Activated CD4-positive, alpha-beta T cell treated with anti-CD3 and anti-CD28 coated beads for 36 hours (primary cell): Measurements from ENCODE around the gene PRR5L. TPM values are rescaled to one million over a fixed set of nuclear protein-coding genes. Genes with fewer than 3 reads are reported as not detected.

Experiments used
- ATAC-seq: fragments of 200-7000 bp; cut with Tn5 transposase; one replicate; pipeline ENCODE4 v1.10.0; 2021; ENCODE audit warnings: mild to moderate bottlenecking, moderate library complexity
- CTCF ChIA-PET: fragments of 350-600 bp; sonication (Branson Sonifier 250); formaldehyde crosslinking; loops from one replicate; lab custom pipeline; 2021; ENCODE audit warnings: antibody characterized with exemption; lab: Charles Lee
- POLR2A ChIA-PET: fragments of 350-600 bp; sonication (Branson Sonifier 250); formaldehyde crosslinking; loops from one replicate; lab custom pipeline; 2021; ENCODE audit warnings: antibody characterized with exemption, inconsistent platforms; lab: Charles Lee
- DNase-seq: peaks from one replicate; pipeline ENCODE4 v3.0.0-alpha.2; 2020
- H3K27ac Mint-ChIP-seq: one replicate; pipeline ENCODE4 v1.8.0; 2021; ENCODE audit warnings: mixed read lengths
- H3K27me3 Mint-ChIP-seq: one replicate; pipeline ENCODE4 v1.8.0; 2021; ENCODE audit warnings: mixed read lengths
- H3K36me3 Mint-ChIP-seq: one replicate; pipeline ENCODE4 v1.8.0; 2021; ENCODE audit warnings: low read depth, mixed read lengths
- H3K4me1 Mint-ChIP-seq: one replicate; pipeline ENCODE4 v1.8.0; 2021; ENCODE audit warnings: mixed read lengths
- H3K4me3 Mint-ChIP-seq: one replicate; pipeline ENCODE4 v1.8.0; 2021; ENCODE audit warnings: mild to moderate bottlenecking, moderate library complexity, mixed read lengths
- H3K9me3 Mint-ChIP-seq: one replicate; pipeline ENCODE4 v1.8.0; 2021; ENCODE audit warnings: low read depth, mixed read lengths
- intact Hi-C, 2 experiments: fragments of 100-400 bp; cut with DNase I in 1 of 2; cut with micrococcal nuclease in 1 of 2; formaldehyde crosslinking; loops; one replicate each; pipeline versions ENCODE4 v1.14.2 to v1.15.1; 2022 to 2024; cut with DNase I, micrococcal nuclease
- total RNA-seq, 2 experiments: library from RNA; stranded (reverse); gene quantifications; one replicate each; pipeline ENCODE4 v1.2.3, GENCODE V29; 2021

The PRR5L gene
- total RNA-seq, 2 experiments from 2014 or later: 23.2 to 28.6 TPM

- ATAC-seq: no peak
- POLR2A ChIA-PET: interaction anchor here (0.6 to 1.0 kb wide), 2 partner anchors 69 to 210 kb away, joined by 3 read pairs; no protein-coding TSS in a partner anchor
Observed at GRCh38 chr11:36493332-36493731, 197.2 kb downstream of the PRR5L start.

DNA sequence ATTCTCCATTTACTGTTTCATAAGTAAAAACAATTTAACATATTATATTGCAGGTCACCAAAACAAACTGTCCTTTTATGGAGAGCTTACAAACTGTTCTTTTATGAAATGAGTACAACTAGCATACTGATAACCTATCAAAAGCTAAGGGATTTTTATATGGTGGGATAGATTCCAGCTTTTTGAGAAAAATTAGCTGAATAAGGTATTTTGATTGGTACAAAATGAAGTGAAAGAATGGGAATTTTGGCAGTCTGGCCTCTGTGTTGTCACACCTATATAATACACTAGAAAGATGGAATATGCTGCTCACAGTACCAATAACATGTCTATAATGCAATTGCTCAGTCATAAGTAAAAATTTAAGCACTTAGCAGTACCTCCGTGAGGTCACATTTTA, 202.6 kb downstream of the PRR5L start:
- H3K9me3 Mint-ChIP-seq: no peaks in the 10 kb centered on the region
- no peak overlapping the region for H3K27ac Mint-ChIP-seq
- H3K36me3 Mint-ChIP-seq: peaks cover 31% of the 10 kb centered on the region
- no peak for DNase-seq
- no peak for ATAC-seq
- ChIA-PET CTCF (interaction anchor here (0.5 to 4.2 kb wide), 6 partner anchors 11 to 233 kb away, joined by 3 to 26 read pairs (median 4); partner anchors contain the start of gene TRAF6), POLR2A (no interaction called here)
- no peaks in the 10 kb centered on the region for H3K27me3 Mint-ChIP-seq
- no peak overlapping the region for H3K4me3 Mint-ChIP-seq
- peaks cover 23% of the 10 kb centered on the region for H3K4me1 Mint-ChIP-seq
- intact Hi-C loops: no loop called here

More at GRCh38 chr11:36493332-36493731, 197.2 kb downstream of the PRR5L start:
- intact Hi-C loops: loop anchor here (1.0 to 5.0 kb wide), 5 partner anchors 12 to 876 kb away; partner anchors contain the start of gene FJX1 (in 1 of the 2)
- H3K4me3 Mint-ChIP-seq: no peak overlapping the region
- H3K27ac Mint-ChIP-seq: no peak overlapping the region
- no peaks in the 10 kb centered on the region for H3K9me3 Mint-ChIP-seq
- CTCF ChIA-PET: interaction anchor here (0.6 to 6.1 kb wide), 58 partner anchors 9 to 877 kb away, joined by 3 to 144 read pairs (median 4); partner anchors contain the start of genes COMMD9, PRR5L and TRAF6
- DNase-seq: no peak
- H3K4me1 Mint-ChIP-seq: peaks cover 18% of the 10 kb centered on the region
- no peaks in the 10 kb centered on the region for H3K27me3 Mint-ChIP-seq
- H3K36me3 Mint-ChIP-seq: peaks cover 44% of the 10 kb centered on the region

DNA sequence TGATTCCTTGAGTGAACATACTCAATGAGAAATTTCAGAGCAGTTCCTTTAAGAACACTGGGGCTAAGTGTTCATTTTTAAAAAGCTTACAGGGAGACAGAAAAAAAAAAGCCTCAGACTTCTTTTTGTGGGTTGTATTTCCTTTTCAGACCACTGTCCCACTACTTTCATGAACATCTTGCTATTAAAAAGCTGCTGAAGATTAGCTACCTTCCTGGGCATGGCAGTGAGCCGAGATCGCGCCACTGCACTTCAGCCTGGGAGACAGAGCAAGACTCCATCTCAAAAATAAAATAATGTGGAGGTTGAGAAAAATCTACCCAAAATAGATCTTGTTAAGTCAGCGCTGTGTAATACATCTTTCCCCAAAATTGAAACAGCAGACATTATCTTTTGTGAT, 203.2 kb downstream of the PRR5L start:
- DNase-seq: no peak
- POLR2A ChIA-PET: no interaction called here
- H3K9me3 Mint-ChIP-seq: no peaks in the 10 kb centered on the region
- ATAC-seq: no peak
- CTCF ChIA-PET: interaction anchor here (0.5 to 4.2 kb wide), 6 partner anchors 10 to 234 kb away, joined by 3 to 26 read pairs (median 4); partner anchors contain the start of gene TRAF6
- intact Hi-C loops: no loop called here
- H3K4me1 Mint-ChIP-seq: peaks cover 23% of the 10 kb centered on the region
- H3K27me3 Mint-ChIP-seq: no peaks in the 10 kb centered on the region
- H3K36me3 Mint-ChIP-seq: peaks cover 31% of the 10 kb centered on the region
- no peak overlapping the region for H3K4me3 Mint-ChIP-seq
- peak overlapping the region; percentile 22 for H3K27ac Mint-ChIP-seq

DNA sequence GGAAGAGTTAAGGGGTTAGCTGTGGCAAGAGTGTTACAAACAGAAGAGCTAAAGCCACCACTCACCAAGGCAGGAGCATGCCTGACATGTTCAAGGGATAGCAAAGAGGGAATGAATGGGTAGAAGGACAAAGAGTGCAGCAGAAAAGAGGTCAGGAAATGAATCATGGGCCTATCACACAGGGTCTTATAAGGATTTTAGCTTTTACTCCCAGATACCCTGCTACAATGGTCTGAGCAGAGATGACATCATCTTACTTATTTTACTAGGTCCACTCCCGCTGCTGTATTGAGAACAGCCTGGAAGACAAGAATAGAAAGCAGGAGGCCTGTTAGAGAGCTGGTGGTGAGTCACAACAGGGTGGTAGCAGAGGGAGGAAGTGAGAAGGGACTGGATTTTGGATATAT, 204.2 kb downstream of the PRR5L start:
- CTCF ChIA-PET: interaction anchor here (2.3 to 4.4 kb wide), 3 partner anchors 8 to 208 kb away, joined by 8 to 47 read pairs (median 26); partner anchors contain the start of gene TRAF6
- H3K36me3 Mint-ChIP-seq: peaks cover 32% of the 10 kb centered on the region
- H3K9me3 Mint-ChIP-seq: no peaks in the 10 kb centered on the region
- H3K27me3 Mint-ChIP-seq: no peaks in the 10 kb centered on the region
- intact Hi-C loops: loop anchor here in 1 of 2 experiments (10.0 kb wide), 1 partner anchor 346 kb away; no protein-coding TSS in a partner anchor
- H3K27ac Mint-ChIP-seq: peak overlapping the region; percentile 32
- DNase-seq (no peak), ATAC-seq (peak; percentile 79)
- H3K4me3 Mint-ChIP-seq: no peak overlapping the region
- H3K4me1 Mint-ChIP-seq: peaks cover 30% of the 10 kb centered on the region
- POLR2A ChIA-PET: no interaction called here

DNA sequence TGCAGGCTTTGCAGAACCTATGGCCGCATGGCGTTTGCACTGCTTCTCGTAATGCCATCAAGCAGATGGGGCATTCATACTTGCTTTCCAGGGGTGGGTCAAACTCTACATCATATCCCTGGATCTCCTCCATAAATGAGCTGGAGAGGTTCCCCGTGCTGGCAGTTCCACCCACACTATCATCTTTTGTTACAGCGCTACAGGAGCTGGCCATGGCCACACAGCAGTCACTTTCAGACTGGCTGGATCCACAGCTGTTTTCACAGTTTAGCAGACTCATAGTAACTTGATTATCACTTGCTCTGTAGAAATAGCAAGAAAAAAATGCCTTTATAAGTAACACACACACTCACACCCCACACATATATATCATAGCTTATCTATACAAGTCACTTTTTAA, 205.1 kb downstream of the PRR5L start:
- DNase-seq (no peak), ATAC-seq (no peak)
- Mint-ChIP-seq H3K27ac (peak overlapping the region; percentile 14), H3K4me3 (no peak overlapping the region), H3K36me3 (peaks cover 36% of the 10 kb centered on the region), H3K27me3 (no peaks in the 10 kb centered on the region), H3K9me3 (no peaks in the 10 kb centered on the region), H3K4me1 (peaks cover 39% of the 10 kb centered on the region)
- intact Hi-C loops: loop anchor here in 1 of 2 experiments (10.0 kb wide), 1 partner anchor 346 kb away; no protein-coding TSS in a partner anchor
- POLR2A ChIA-PET: no interaction called here
- CTCF ChIA-PET: interaction anchor here (0.6 to 4.4 kb wide), 10 partner anchors 8 to 247 kb away, joined by 3 to 47 read pairs (median 4); partner anchors contain the start of gene TRAF6

DNA sequence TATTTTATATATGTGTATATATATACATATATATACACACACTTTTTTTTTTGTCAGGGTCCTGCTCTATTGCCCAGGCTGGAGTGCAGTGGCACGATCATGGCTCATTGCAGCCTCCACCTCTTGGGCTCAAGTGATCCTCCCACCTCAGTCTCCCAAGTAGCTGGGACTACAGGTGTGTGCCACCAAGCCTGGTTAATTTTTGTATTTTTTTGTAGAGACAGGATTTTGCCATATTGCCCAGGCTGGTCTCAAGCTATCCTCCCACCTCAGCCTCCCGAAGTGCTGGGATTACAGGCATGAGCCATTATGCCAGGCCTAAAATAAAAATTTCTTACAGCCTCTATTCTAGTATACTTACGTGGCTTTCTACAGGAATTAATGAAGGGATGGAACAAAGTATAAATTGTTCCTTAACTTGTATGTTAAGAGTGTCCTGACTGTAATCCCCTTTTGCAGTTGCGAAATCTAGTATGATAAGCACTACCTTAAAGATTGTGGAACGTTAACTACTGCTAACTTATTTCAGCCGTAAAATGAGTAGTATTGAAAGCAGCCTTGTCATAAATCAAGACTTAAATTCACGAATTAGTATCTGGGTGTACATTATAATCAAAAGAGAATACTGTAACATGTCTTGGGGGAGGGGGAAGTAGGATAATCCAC, 211.9 kb downstream of the PRR5L start:
- Mint-ChIP-seq H3K27me3 (no peaks in the 10 kb centered on the region), H3K9me3 (no peaks in the 10 kb centered on the region), H3K36me3 (peaks cover 6% of the 10 kb centered on the region), H3K4me1 (peaks cover 37% of the 10 kb centered on the region), H3K27ac (peak overlapping the region; percentile 88), H3K4me3 (peak overlapping the region; percentile 95)
- intact Hi-C loops: loop anchor here (2.0 to 10.0 kb wide), 3 partner anchors 353 to 1591 kb away; partner anchors contain the start of genes APIP (in 1 of the 2), PDHX (in 1 of the 2) and TRIM44 (in 1 of the 2)
- ATAC-seq: no peak
- POLR2A ChIA-PET: interaction anchor here (0.9 kb wide), 1 partner anchor 131 kb away, joined by 4 read pairs; no protein-coding TSS in a partner anchor
- CTCF ChIA-PET: interaction anchor here (0.6 to 2.9 kb wide), 8 partner anchors 9 to 239 kb away, joined by 3 to 26 read pairs (median 4); no protein-coding TSS in a partner anchor
- no peak for DNase-seq

GRCh38 chr11:36508743-36509142, 212.7 kb downstream of the PRR5L start:
- no peak for DNase-seq
- intact Hi-C loops: loop anchor here (2.0 to 10.0 kb wide), 3 partner anchors 354 to 1591 kb away; partner anchors contain the start of genes APIP (in 1 of the 2), PDHX (in 1 of the 2) and TRIM44 (in 1 of the 2)
- H3K27ac Mint-ChIP-seq: peak overlapping the region; percentile 88
- no peak for ATAC-seq
- H3K4me1 Mint-ChIP-seq: peaks cover 37% of the 10 kb centered on the region
- peak overlapping the region; percentile 95 for H3K4me3 Mint-ChIP-seq
- H3K36me3 Mint-ChIP-seq: peaks cover 6% of the 10 kb centered on the region
- H3K27me3 Mint-ChIP-seq: peaks cover 2% of the 10 kb centered on the region
- CTCF ChIA-PET: interaction anchor here (0.6 to 2.9 kb wide), 13 partner anchors 10 to 502 kb away, joined by 3 to 26 read pairs (median 4); no protein-coding TSS in a partner anchor
- POLR2A ChIA-PET: interaction anchor here (0.9 kb wide), 1 partner anchor 132 kb away, joined by 4 read pairs; no protein-coding TSS in a partner anchor
- H3K9me3 Mint-ChIP-seq: no peaks in the 10 kb centered on the region

DNA sequence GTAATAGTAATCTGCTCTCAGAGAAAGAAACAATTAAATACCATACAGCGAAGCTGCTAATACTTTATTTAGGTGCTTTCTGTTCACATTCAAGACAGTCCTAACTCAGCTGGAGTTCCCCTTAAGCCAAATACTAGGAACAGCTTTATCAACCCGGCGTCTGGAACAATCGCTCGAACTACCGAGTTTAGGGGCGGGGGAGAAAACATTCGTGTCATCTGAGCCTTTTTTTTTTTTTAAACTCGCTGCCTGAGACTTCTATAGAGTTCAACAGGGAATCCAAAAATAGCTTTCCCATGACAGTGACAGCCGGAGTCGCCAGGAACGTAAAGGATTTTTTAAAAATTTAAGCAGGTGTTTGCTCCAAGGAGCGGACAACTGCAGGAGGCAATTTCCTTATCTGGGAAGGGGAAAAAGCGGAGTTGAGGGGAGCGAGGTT, 213.1 kb downstream of the PRR5L start:
- Mint-ChIP-seq H3K27me3 (peaks cover 3% of the 10 kb centered on the region), H3K9me3 (peaks cover 1% of the 10 kb centered on the region), H3K4me1 (peaks cover 37% of the 10 kb centered on the region), H3K27ac (peak overlapping the region; percentile 88), H3K4me3 (peak overlapping the region; percentile 95), H3K36me3 (peaks cover 6% of the 10 kb centered on the region)
- intact Hi-C loops: loop anchor here (2.0 to 10.0 kb wide), 3 partner anchors 354 to 1592 kb away; partner anchors contain the start of genes APIP (in 1 of the 2), PDHX (in 1 of the 2) and TRIM44 (in 1 of the 2)
- ChIA-PET POLR2A (interaction anchor here (0.9 kb wide), 1 partner anchor 132 kb away, joined by 4 read pairs; no protein-coding TSS in a partner anchor), CTCF (interaction anchor here (0.6 to 2.9 kb wide), 9 partner anchors 10 to 502 kb away, joined by 3 to 26 read pairs (median 4); no protein-coding TSS in a partner anchor)
- ATAC-seq (peak; percentile 30), DNase-seq (peak; percentile 44)

DNA sequence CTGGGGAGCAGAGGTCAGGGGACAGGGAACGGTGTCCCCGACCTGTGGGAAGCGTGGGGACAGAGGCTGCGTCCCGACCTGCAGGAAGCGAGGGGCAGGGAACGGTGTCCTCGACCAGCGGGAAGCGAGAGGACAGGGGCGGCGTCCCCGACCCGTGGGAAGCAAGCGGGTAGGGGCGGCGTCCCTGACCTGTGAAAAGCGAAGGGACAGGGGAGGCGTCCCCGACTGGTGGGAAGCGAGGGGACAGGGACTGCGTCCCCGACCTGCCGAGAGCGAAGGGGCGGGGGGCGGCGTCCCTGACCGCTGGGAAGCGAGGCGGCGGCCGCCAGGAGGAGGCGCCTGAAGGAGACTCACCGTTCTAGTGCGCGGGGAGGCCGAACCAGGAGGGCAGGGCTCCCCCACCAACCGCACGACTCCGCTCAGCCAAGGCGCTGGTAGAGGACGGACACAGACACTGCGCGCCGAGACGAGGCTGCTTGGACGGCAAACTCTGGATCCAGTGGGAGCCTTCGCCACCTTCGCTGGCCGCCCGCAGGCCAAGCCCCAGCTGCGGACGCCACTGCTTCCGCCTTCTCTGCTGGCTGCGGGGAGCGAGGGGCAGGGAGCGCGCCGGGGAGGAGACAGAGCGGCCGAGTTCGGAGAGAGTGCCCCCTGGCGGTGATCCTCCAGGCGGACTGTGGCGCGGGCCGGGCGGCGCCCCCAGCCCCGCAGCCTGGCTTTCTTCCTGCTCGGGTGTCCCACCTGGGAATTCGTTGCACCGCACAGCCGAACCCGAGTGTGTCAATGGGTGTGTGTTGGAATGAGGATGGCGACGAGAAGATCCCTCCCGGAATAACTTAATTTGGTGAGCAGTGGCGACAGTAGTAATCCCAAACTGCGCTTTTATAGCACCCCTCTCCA, 213.9 kb downstream of the PRR5L start, which contains the start of gene TRAF6:
TRAF6 (minus strand) TSS at position 579 of the 900 bp plus-strand sequence. CDS start 8,757 bp downstream, outside the sequence.
- intact Hi-C loops: loop anchor here (1.0 to 10.0 kb wide), 7 partner anchors 84 to 1593 kb away; partner anchors contain the start of genes COMMD9 (in 2 of the 2), TRIM44 (in 2 of the 2), APIP (in 1 of the 2) and IFTAP (in 1 of the 2)
- Mint-ChIP-seq H3K36me3 (peaks cover 6% of the 10 kb centered on the region), H3K4me1 (peaks cover 32% of the 10 kb centered on the region), H3K27me3 (peaks cover 5% of the 10 kb centered on the region), H3K4me3 (peak within 1 kb of the TSS; percentile 95), H3K27ac (peak within 1 kb of the TSS; percentile 88), H3K9me3 (peaks cover 1% of the 10 kb centered on the region)
- ChIA-PET CTCF (interaction anchor here (0.6 to 2.9 kb wide), 12 partner anchors 8 to 503 kb away, joined by 3 to 26 read pairs (median 3); no protein-coding TSS in a partner anchor), POLR2A (no interaction called here)
- peak; percentile 95 for ATAC-seq
- peak; percentile 95 for DNase-seq

GRCh38 chr11:36510594-36510942, 214.5 kb downstream of the PRR5L start:
- Mint-ChIP-seq H3K9me3 (peaks cover 1% of the 10 kb centered on the region), H3K4me1 (peaks cover 27% of the 10 kb centered on the region), H3K4me3 (peak overlapping the region; percentile 95), H3K27me3 (peaks cover 6% of the 10 kb centered on the region), H3K36me3 (peaks cover 3% of the 10 kb centered on the region), H3K27ac (peak overlapping the region; percentile 88)
- intact Hi-C loops: loop anchor here (1.0 to 5.0 kb wide), 4 partner anchors 84 to 848 kb away; partner anchors contain the start of genes COMMD9 (in 2 of the 2), IFTAP (in 1 of the 2) and TRIM44 (in 1 of the 2)
- ChIA-PET POLR2A (no interaction called here), CTCF (interaction anchor here (0.6 to 2.9 kb wide), 9 partner anchors 9 to 244 kb away, joined by 3 to 26 read pairs (median 3); no protein-coding TSS in a partner anchor)
- no peak for DNase-seq
- no peak for ATAC-seq
